OCI-LY7 (cell line): ENCODE results near the gene LTA4H. TPM values are rescaled to one million over a fixed set of nuclear protein-coding genes. Genes with fewer than 3 reads are reported as not detected.
A peak's percentile ranks its signal among the peaks of the same experiment; 100 is the strongest.

Experiments used
- BruUV-seq: library from RNA; stranded (reverse); fragments of 400-500 nt; replicated peaks from 2 replicates; lab custom pipeline; 2021; lab: Mats Ljungman, UMichigan
- CTCF ChIA-PET: fragments of 300-600 bp; sonication (Branson Sonifier 250); formaldehyde crosslinking; loops from one replicate; lab custom pipeline; 2022; ENCODE audit warnings: antibody characterized with exemption; ENCODE audit not compliant: unreplicated experiment; lab: Charles Lee
- POLR2A ChIA-PET: fragments of 300-600 bp; sonication (Branson Sonifier 250); formaldehyde crosslinking; loops from one replicate; lab custom pipeline; 2022; ENCODE audit warnings: antibody characterized with exemption; lab: Charles Lee
- DNase-seq: peaks from one replicate; pipeline ENCODE4 v3.0.0-alpha.2; 2015; ENCODE audit warnings: low spot score
- H2AFZ ChIP-seq: fragments of 200-600 bp; sonication (generic), shearing (Covaris generic); 2 replicates; pipeline ENCODE4 v1.6.1; 2014; ENCODE audit warnings: mild to moderate bottlenecking, antibody characterized with exemption, low read length, moderate library complexity
- H3K27ac ChIP-seq: fragments of 200-600 bp; sonication (generic); 2 replicates; pipeline ENCODE4 v1.5.1; 2014; ENCODE audit warnings: mixed run types, low read depth, mild to moderate bottlenecking, moderate library complexity, low read length, inconsistent platforms; ENCODE audit not compliant: poor library complexity, severe bottlenecking
- H3K36me3 ChIP-seq: fragments of 200-600 bp; sonication (generic); 2 replicates; pipeline ENCODE4 v1.6.1; 2014; ENCODE audit warnings: mild to moderate bottlenecking, antibody characterized with exemption, low read length, moderate library complexity, mixed read lengths; ENCODE audit not compliant: insufficient read depth
- H3K4me1 ChIP-seq: fragments of 200-600 bp; sonication (generic); 2 replicates; pipeline ENCODE4 v1.5.1; 2014; ENCODE audit warnings: mild to moderate bottlenecking, low read length; ENCODE audit not compliant: insufficient read depth, poor library complexity, severe bottlenecking
- H3K4me2 ChIP-seq: fragments of 200-600 bp; sonication (generic); 2 replicates; pipeline ENCODE4 v1.6.1; 2014; ENCODE audit warnings: mild to moderate bottlenecking, low read length
- H3K4me3 ChIP-seq: fragments of 200-600 bp; sonication (generic); 2 replicates; pipeline ENCODE4 v1.5.1; 2014; ENCODE audit warnings: mild to moderate bottlenecking, low read depth, low read length; ENCODE audit not compliant: poor library complexity, severe bottlenecking
- H3K79me2 ChIP-seq: fragments of 200-600 bp; sonication (generic); 2 replicates; pipeline ENCODE4 v1.6.1; 2016; ENCODE audit warnings: low read depth, mild to moderate bottlenecking, low read length, moderate library complexity, mixed read lengths; ENCODE audit not compliant: insufficient read depth
- H3K9me2 ChIP-seq: fragments of 200-600 bp; sonication (generic); 2 replicates; pipeline ENCODE4 v1.6.1; 2016; ENCODE audit warnings: mild to moderate bottlenecking, low read length, mixed read lengths; ENCODE audit not compliant: insufficient read depth
- H3K9me3 ChIP-seq: fragments of 200-600 bp; sonication (generic); 2 replicates; pipeline ENCODE4 v1.6.1; 2014; ENCODE audit warnings: mild to moderate bottlenecking, mixed run types, low read length, mixed read lengths
- H4K20me1 ChIP-seq: fragments of 200-600 bp; sonication (generic); 2 replicates; pipeline ENCODE4 v1.6.1; 2014; ENCODE audit warnings: mild to moderate bottlenecking, antibody characterized with exemption, low read length, moderate library complexity, mixed read lengths; ENCODE audit not compliant: insufficient read depth
- EZH2phosphoT487 ChIP-seq: fragments of 200-600 bp; sonication (generic); IDR thresholded peaks from 2 replicates; pipeline ENCODE4 v1.6.1; 2018; ENCODE audit warnings: low read depth, borderline replicate concordance, mild to moderate bottlenecking, mixed run types, antibody characterized with exemption, low read length, moderate library complexity, mixed read lengths
- intact Hi-C: fragments of 100-400 bp; cut with micrococcal nuclease; formaldehyde crosslinking; loops from one replicate; pipeline ENCODE4 v1.10.0; 2022; ENCODE audit not compliant: unreplicated experiment
- total RNA-seq, 2 experiments: library from RNA; depleted of rRNA in 1 of 2; stranded (reverse); fragments of >200 nt in 1 of 2; shearing (Covaris generic) in 1 of 2; gene quantifications; 2 replicates each; pipeline ENCODE4 v1.2.3, GENCODE V29; 2014 to 2022
- TF ChIP-seq, protein P1 (sequence below): fragments of 200-600 bp; sonication (generic); conservative IDR thresholded peaks from 2 replicates; pipeline ENCODE4 v1.5.1; 2014; ENCODE audit warnings: mild to moderate bottlenecking, antibody characterized with exemption, low read length, moderate library complexity, mixed read lengths

LTA4H gene
- total RNA-seq, 2 experiments from 2014 or later, result 86.7 to 122 TPM

- Histone ChIP-seq H3K79me2 (no peaks in the 10 kb centered on the region), H3K9me2 (no peaks in the 10 kb centered on the region), H3K4me1 (no peaks in the 10 kb centered on the region), H2AFZ (no peak overlapping the region), H3K9me3 (no peaks in the 10 kb centered on the region), H4K20me1 (no peaks in the 10 kb centered on the region), H3K4me3 (no peak overlapping the region), H3K36me3 (no peaks in the 10 kb centered on the region), H3K27ac (no peak overlapping the region), H3K4me2 (no peak overlapping the region)
- ChIA-PET POLR2A (interaction anchor here (0.6 kb wide), 1 partner anchor 29 kb away, joined by 3 read pairs; no protein-coding TSS in a partner anchor), CTCF (no interaction called here)
- DNase-seq, result no peak
- intact Hi-C loops, result no loop called here
- TF ChIP-seq EZH2phosphoT487, result no peak
- TF ChIP-seq, protein P1, sequence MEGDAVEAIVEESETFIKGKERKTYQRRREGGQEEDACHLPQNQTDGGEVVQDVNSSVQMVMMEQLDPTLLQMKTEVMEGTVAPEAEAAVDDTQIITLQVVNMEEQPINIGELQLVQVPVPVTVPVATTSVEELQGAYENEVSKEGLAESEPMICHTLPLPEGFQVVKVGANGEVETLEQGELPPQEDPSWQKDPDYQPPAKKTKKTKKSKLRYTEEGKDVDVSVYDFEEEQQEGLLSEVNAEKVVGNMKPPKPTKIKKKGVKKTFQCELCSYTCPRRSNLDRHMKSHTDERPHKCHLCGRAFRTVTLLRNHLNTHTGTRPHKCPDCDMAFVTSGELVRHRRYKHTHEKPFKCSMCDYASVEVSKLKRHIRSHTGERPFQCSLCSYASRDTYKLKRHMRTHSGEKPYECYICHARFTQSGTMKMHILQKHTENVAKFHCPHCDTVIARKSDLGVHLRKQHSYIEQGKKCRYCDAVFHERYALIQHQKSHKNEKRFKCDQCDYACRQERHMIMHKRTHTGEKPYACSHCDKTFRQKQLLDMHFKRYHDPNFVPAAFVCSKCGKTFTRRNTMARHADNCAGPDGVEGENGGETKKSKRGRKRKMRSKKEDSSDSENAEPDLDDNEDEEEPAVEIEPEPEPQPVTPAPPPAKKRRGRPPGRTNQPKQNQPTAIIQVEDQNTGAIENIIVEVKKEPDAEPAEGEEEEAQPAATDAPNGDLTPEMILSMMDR, result no peak
- no TSS peak for BruUV-seq
Measured at GRCh38 chr12:95967301-95967700, 68.1 kb downstream of the LTA4H start.

- Histone ChIP-seq H4K20me1 (no peaks in the 10 kb centered on the region), H3K4me3 (no peak overlapping the region), H3K4me2 (no peak overlapping the region), H3K9me2 (no peaks in the 10 kb centered on the region), H3K79me2 (no peaks in the 10 kb centered on the region), H3K36me3 (no peaks in the 10 kb centered on the region), H3K9me3 (no peaks in the 10 kb centered on the region), H3K27ac (no peak overlapping the region), H3K4me1 (no peaks in the 10 kb centered on the region), H2AFZ (no peak overlapping the region)
- intact Hi-C loops, result no loop called here
- BruUV-seq, result no TSS peak
- ChIA-PET POLR2A (no interaction called here), CTCF (no interaction called here)
- no peak for DNase-seq
- TF ChIP-seq, protein P1, result no peak
- no peak for TF ChIP-seq EZH2phosphoT487
Measured at GRCh38 chr12:95966287-95966870, 69.0 kb downstream of the LTA4H start.

DNA sequence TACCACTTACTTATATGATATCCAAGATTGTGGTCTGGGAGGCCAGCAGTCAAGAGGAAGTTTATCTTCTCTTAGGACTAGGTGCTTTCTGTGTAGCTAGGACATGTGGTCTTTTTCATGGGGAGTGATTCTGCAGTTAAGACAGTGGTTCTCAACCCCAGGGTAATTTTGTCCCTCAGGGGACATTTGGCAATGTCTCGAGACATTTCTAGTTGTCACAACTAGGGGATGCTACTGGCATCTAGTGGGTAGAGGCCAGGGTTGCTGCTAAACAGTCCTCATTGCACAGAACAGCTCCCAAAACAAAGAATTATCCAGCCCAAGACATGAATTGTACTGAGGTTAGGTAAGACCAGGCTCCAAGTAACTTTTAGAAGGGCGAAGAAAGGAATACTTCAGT lies 72.3 kb downstream of the LTA4H start:
- Histone ChIP-seq H3K4me2 (no peak overlapping the region), H4K20me1 (no peaks in the 10 kb centered on the region), H3K9me3 (no peaks in the 10 kb centered on the region), H3K4me3 (no peak overlapping the region), H3K27ac (no peak overlapping the region), H3K9me2 (no peaks in the 10 kb centered on the region), H3K36me3 (no peaks in the 10 kb centered on the region), H3K4me1 (no peaks in the 10 kb centered on the region), H2AFZ (no peak overlapping the region), H3K79me2 (no peaks in the 10 kb centered on the region)
- DNase-seq, result peak; percentile 33
- BruUV-seq, result no TSS peak
- TF ChIP-seq, protein P1, result peak; percentile 68
- TF ChIP-seq EZH2phosphoT487, result no peak
- intact Hi-C loops, result loop anchor here (2.0 kb wide), 1 partner anchor 44 kb away; no protein-coding TSS in a partner anchor
- ChIA-PET CTCF (no interaction called here), POLR2A (interaction anchor here (1.0 kb wide), 1 partner anchor 97 kb away, joined by 3 read pairs; no protein-coding TSS in a partner anchor)
